Breast epithelium (tissue), 3 donors: Measurements from ENCODE around the gene CALM1.

Source experiments
- CTCF ChIP-seq, 3 donors: fragments of 450-650 bp; IDR thresholded peaks; one replicate each; pipeline ENCODE4 v1.5.1; 2016 to 2017; ENCODE audit warnings: antibody characterized with exemption in 3 of 3, mild to moderate bottlenecking in 3 of 3, moderate library complexity in 3 of 3
- POLR2A ChIP-seq: fragments of 450-650 bp; IDR thresholded peaks from one replicate; pipeline ENCODE4 v1.6.1; 2016; ENCODE audit warnings: antibody characterized with exemption, mild to moderate bottlenecking, moderate library complexity
- POLR2AphosphoS5 ChIP-seq, 3 donors: sonication (generic); formaldehyde crosslinking; IDR thresholded peaks; one replicate each; pipeline ENCODE4 v1.6.1; 2017; ENCODE audit warnings: antibody characterized with exemption in 3 of 3

DNA sequence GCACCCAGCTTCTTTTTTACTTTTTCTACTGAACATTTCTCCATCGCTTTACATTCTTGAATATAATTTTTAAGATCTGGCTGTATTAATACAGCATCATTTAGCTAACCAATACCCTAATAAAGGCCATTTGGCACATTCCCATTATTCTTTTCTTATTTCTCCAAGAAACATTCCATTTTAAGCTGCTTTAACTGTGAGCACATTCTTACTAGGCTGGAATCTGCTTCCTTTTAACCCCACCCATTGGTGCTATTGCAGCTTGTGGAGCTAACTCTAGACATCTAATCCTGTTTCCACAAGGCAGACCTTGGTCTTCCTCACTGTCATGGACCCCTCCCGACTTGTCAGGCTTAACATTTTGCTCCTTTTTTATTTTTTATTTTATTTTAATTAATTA is 15.2 kb downstream of the CALM1 start:
- no peak for TF ChIP-seq CTCF (IDR thresholded peaks at IDR 0.05)
- TF ChIP-seq POLR2A, result no peak
- TF ChIP-seq POLR2AphosphoS5 (IDR thresholded peaks at IDR 0.05), result no peak
